UCSD-AML1 (cell line): ENCODE measurements around the gene TEX44.
A peak's percentile ranks its signal among the peaks of the same experiment; 100 is the strongest.
"Not testable (repeated sequence)": the region's sequence is repeated elsewhere in the genome, so short reads cannot be mapped to it uniquely, and the experiment has no call there.

ENCODE experiments used
- DNase-seq: peaks from one replicate; lab custom pipeline; 2025; ENCODE audit not compliant: unreplicated experiment; lab: John Stamatoyannopoulos, UW

The TEX44 gene

DNA sequence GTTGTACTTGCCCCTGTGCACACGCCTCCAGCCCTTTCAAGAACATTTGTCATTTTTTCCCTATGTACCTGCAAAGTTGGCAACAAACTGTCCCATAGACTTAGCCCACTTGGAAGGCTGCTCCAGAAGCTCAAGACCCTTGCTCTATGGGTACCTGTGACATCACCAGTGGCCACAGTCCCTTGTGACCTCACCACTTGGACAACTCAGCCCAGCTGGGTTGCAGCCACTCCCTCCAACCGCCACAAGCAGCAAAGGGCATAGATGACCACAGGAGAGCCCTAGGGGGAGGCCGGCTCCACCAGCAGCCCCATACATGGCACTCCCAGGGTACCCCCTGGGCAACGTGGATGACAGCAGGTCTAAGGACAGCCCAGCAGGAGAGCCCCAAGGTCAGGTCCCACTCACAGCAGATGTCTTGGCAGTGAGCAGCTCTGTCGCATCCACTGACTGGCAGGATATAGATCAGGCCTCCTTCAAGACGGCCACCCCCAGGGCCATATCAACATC lies at the start of gene TEX44:
Gene TEX44 (plus strand): TSS at position 229 of the 510 bp plus-strand sequence. CDS start 88 bp downstream, at position 317.
- no peak for DNase-seq

DNA sequence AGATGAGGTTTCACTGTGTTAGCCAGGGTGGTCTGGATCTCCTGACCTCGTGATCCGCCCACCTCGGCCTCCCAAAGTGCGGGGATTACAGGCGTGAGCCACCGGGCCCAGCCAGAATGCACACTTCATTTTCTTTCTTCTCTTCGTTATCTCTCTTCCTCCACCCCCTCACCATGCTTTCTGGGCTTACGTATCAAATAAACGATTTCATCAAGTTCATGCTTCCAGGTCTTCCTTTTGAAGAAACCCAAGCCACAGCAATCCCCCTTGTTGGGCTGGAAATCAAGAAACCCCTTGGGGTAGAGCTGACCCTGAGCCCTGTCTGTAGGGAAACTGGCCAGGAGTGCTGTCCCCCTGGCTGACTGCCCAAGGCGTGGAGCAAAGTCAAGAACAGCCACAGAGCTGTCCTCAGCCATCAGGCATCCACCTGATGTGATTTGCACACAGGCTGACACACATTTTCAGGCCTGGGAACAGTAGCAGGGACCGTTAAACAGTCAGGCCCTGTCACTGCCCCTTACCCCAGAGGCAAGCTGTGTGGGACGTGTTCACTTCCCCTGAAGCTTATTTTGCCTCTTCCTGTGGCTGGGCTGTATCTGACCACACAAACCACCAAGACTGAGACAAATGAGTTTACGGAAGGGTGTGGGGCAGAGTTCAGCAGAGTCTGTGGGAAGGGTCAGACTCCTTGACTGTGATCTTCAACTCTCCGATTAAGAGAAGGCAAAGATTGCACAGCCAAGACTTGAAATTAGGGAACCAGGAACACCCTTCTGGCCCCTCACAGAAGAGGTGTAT lies 47.4 kb upstream of the TEX44 start:
- peak; percentile 86 for DNase-seq

DNA sequence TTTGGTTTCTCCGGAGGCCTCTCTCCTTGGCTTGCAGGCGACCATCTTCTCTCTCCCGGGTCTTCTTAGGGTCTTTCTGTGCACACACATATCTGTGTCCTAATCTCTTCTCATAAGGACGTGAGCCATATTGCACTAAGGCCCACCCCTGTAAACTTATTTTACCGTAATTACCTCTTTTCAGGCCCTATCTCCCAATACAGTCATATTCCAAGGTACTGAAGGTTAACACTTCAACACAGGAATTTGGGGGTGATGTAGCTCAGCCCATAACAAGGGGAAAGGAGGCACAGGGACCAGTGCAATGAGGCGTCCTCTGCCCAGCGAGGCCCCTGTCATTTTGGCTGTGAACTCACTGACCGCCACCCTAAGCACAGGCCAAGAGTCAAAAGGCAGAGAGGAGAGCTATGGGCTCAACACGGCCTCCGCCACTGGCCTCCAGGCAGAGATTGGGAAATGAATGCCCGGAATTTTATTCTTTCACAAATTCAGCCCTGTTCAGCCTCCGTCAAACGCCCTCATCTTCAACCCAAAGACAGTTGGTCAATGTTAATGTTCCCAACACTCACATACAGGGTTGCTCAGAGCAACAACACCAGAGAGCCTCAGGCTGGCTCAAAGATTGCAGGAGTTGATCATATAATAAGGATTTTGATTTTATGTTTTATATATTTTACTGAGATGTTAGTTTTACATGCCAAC lies 46.5 kb upstream of the TEX44 start:
- no peak for DNase-seq

DNA sequence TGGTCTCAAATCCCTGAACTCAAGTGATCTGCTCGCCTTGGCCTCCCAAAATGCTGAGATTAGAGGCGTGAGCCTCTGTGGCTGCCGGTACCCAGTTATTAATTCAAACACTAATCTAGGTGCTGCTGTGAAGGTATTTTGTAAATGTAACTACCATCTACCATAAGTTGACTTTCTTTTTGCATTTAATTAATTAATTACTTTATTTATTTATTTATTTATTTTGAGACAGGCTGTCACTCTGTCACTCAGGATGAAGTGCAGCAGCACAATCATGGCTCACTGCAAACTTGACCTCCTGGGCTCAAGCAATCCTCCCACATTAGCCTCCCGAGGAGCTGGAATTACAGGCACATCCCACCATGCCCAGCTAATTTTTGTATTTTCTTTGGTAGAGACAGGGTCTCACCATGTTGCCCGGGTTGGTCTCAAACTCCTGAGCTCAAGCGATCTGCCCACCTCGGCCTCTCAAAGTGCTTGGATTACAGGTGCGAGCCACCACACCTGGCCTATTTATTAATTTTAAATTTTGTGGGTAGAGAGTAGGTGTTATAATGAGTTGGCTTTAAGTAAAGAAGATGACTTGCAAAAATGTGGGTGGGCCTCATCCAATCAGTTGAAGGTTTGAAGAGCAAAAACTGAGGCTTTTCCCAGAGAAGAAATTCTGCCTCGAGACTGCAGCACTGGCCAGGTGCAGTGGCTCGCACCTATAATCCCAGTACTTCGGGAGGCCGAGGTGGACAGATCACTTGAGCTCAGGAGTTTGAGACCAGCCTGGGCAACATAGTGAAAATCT lies 45.2 kb upstream of the TEX44 start:
- DNase-seq, result no peak

DNA sequence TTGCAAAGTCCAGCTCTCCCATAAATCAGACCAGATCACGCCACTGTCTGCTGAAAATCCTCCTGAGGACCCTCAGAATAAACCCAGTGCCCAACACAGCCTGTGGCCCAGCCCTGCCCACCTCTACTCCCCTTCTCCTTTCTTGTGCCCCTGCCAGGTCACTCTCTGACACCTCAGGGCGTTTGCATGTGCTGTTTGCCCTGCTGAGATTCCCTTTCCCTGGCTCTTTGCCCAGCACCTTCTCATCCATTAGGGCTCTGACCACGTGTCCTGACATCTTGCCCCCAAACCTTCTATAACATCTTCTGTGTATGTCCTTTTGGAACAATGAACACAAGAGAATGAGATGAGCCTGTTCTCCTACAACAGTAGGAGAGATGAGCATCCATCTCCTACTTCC lies 43.9 kb upstream of the TEX44 start:
- no peak for DNase-seq

DNA sequence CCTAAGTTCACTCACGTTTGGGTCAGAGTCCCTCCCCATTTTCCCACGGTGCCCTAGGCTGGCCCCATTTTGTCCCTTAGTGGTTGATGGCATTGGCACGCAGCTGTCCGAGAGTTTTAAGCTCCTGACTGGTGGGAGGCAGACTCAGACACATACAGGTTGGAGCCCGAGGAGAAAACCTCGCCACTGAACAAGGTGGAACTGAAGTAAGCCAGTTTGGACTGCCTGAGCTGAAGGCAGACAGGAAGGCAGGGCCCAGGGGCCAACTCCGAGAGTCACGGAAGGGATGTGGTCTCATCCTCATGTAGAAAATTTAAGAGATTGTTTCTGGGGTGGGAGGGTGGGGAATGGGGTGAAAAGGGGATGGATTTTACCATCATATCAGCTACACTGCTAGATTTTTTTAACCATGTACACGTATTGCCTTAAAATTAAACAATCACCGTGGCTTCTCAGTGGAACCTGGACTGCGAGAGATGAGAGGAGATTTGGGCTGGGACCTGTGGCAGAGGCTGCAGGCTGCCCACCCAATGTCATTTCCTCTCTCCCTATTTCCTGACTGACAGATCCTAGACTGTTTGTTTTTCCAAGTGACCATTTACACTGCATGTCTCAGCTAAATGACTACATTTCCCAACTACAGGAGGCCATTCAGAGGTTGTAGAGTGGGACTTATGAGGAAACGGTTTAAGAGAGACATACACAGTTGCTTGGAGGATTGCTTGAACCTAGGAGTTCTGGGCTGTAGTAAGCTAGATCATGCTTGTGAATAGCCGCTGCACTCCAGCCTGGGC lies 43.0 kb upstream of the TEX44 start:
- no peak for DNase-seq

DNA sequence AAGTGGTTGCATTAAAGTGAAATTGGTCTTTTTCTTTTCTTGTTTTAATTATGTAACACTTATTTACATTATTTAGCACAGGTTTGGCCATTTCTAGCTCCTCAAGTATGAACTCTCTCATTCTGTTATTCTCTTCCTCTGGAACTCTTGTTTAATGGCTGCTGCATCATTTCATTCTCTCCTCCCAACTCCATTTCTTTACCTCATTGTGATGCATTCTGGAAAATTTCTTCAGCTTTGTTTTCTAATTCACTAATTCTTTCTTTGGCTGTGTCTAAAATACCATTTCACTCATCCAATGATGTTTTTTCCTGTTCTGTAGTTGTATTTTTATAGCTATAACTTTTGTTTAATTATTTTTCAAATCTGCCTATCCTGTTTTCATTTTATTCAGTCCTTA lies 39.9 kb upstream of the TEX44 start:
- DNase-seq, result no peak

DNA sequence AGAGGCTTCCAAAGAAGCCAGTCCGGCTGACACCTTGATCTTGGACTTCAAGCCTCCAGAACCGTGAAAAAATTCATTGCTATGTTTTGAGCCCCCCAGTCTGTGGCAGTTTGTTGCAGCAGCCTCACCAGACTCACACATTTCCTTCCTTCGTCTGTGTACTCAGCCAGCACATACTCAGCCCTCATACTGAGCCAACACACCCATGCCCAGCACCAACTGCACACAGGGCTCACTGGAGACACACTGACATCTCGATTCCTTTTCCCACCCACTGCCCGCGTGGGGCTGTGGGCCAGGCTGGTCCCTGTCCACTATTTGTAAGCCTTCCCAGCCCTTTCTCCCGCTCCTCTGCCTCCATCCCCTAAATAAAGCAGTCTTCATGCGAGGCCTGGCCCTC lies 38.3 kb upstream of the TEX44 start:
- no peak for DNase-seq

DNA sequence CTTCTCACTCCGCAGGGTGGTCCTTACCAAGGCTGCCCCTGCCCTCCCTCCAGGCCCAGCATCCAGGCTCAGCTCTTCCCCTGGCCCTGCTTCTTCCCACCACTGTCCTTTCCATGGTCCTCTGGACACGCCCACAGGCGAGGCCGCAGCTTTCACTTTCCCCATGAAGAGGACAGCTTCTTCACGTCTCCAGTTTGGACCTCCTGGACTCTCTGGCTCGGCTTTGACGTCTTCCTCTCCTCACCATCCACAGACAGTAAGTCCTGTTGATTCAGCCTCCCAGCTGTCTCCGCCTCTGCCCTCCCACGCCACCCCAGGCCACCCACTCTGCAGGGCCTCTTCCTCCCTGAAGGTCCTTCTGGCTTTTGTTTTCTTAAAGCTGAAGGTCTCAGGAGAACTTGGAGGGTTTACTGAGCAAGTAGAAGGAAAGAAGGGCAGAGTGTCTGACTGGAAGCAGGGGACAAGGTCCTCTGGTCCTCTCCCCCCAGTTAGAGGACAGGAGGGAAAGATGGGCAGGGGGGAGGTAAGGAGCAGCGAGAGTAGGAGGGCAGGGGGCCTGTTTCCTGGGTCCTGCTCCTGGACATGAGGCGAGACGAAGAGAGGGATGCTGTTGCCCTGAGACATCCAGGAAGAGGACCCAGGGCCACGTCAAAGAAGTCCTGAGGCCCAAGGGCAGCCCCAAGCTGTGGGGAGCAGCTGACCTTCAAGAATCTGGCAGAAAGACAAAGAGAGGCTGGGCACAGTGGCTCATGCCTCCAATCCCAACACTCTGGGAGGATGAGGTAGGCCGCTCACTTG lies 37.7 kb upstream of the TEX44 start:
- DNase-seq, result peak; percentile 85

DNA sequence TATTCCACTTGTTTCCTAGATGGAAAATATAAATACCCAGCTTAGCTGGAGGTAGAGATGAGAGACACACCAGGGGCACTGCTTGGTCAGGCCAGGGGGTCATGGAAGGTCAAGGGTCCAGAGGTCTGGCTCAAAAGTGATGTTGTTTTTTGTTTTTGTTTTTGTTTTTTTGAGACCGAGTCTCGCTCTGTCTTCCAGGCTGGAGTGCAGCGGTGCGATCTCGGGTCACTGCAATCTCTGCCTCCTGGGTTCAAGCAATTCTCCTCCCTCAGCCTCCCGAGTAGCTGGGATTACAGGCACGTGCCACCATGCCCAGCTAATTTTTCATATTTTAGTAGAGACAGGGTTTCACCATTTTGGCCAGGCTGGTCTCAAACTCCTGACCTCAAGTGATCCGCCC lies 36.2 kb upstream of the TEX44 start:
- not testable (repeated sequence) for DNase-seq

DNA sequence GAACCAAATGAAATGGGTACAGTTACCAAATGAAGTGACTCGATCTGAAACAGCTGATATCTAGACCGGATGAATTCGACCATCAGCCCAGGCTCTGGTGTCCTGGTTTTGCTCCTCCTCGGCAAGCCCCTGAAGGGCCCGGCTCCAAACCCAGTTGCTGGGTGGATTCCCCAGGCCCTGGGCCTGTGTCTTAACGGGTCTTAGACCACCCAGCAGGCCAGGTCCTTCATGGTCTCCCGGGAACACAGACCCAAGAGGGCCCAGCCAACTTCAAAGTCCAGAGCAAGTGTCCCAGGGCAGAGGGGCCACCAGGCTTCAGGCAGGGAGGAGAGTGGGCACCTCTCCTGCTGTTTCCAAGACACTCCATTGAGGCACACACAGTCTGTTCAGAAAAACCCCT lies 35.7 kb upstream of the TEX44 start:
- no peak for DNase-seq

DNA sequence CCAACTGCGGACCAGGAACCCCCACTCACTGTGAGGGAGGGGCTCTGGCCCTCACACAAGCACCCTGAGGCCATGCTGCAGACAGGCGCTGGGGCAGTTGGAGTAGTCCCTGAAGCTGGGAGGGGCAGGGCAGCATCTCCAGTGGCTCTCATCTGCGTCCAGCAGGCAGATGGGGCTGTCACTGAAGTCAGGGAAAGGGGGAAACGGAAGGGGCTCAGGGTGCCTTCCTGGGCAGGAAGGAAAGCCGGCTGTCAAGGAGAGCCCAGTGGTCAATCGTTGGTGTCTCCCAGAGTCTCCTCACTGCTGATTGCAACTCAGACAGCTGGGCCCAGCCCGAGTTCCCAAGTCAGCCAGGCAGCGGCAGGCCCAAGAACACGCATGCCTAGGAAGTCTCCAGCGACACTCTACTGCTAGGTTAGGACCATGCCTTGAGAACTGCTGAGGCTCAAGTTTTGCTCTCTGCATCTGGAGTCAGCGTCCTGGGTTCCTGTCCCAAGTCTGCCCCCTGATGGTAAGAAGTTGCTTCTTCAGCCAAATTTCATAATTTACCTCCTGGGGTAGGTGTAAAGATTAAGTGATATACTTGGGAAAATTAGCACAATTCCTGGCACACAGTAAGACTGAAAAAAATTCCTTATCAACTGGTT lies 35.0 kb upstream of the TEX44 start:
- peak; percentile 69 for DNase-seq

DNA sequence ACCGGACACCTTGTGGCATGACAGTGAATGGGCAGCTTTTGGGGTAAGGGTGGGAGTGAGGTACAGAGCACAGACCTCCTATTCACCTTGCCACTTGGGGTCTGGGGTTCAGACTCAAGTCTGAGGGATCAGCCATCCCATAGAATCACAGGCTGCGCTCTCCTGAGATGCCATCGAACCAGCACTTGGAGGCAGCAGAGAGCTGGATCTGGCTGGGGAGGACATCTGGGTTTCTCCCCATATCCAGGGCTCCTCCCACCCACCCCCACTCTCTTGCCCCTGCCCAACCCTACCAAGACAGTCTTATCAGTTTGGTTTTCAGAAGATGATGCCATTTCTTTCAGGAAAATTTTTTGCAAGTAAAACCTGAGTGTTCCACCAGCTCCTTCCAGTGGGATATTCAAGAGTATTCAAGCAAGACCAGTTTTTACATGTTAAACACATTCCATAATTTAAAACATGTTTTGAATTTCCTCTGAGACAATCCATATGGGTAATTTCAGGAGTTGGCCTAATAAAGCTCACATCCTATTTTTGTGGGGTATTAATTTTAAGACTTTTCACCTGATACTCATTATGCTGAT lies 29.2 kb upstream of the TEX44 start:
- DNase-seq, result peak; percentile 54

DNA sequence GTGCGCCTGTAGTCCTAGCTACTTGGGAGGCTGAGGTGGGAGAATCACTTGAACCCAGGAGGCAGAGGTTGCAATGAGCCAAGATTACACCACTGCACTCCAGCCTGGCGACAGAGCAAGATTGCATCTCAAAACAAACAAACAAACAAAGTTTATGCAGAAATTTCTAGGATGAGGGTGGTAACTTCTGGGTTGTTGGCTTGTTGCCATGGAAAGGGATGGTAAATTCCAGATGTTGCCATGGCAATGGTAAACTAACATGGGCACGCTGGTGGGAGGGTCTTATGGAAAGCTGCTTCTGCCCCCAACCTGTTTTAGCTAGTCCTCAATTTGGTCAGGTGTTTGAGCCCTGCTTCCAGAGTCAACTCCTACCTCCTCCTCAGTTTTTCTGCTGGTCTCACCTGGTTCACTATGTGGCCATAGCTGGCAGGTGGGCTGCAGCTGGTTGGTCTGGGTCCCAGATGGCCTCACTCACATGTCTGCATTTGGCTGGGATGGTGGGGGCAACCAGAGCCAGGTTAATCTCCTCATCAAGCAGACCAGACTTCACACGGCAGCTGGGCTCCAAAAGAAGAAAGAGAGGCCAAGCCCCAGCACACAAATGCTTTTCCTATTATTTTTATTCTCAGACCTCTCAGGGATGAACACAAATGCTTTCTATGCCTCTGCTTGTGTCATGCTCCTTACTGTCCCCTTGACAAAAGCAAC lies 26.6 kb upstream of the TEX44 start:
- DNase-seq, result no peak

DNA sequence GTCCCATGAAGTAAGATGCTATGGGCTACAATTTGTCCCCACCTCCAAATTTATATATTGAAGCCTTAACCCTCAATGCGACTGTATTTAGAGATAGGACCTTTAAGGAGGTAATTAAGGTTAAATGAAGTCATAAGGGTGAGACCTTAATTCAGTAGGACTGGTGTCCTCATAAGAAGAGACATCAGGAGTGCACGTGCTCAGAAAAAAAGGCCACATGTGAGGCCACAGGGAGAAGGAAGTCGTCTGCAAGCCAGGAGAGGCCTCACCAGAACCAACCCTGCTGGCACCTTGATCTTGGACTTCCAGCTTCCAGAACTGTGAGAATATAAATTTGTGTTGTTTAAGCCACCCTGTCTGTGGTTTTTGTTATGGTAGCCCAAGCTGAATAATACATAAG lies 25.5 kb upstream of the TEX44 start:
- DNase-seq, result no peak

DNA sequence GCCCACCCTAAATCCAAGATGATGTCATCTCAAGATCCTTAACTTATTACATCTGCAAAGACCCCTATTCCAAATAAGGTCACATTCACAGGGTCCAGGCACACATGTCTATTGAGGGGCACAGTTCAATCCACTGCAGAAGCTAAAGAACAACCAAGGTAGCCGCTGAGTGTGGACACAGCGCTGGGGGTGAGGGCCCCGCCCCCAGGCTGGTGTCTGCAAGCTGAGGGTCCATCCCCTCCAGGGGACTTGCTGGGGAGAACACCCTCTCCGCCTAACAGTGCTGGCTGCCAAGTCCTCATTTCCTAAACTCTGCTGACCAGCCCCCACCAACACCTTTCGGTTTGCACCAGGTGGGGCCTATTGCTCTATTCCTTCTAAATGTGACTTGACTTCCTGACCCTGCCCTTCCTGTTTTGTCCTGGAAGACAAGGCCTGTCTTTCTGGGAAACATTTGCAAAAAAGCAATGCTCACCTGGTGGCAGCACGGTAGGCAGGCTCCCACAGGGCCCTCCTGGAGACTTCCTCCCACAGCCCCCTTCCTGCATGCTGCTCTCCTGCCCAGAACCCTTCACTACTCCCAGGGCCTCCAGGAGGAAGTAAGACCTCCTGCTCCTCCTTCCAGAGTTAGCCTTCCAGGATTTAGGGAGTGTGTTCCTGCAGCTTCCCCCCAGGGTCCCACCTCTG lies 24.4 kb upstream of the TEX44 start:
- no peak for DNase-seq

DNA sequence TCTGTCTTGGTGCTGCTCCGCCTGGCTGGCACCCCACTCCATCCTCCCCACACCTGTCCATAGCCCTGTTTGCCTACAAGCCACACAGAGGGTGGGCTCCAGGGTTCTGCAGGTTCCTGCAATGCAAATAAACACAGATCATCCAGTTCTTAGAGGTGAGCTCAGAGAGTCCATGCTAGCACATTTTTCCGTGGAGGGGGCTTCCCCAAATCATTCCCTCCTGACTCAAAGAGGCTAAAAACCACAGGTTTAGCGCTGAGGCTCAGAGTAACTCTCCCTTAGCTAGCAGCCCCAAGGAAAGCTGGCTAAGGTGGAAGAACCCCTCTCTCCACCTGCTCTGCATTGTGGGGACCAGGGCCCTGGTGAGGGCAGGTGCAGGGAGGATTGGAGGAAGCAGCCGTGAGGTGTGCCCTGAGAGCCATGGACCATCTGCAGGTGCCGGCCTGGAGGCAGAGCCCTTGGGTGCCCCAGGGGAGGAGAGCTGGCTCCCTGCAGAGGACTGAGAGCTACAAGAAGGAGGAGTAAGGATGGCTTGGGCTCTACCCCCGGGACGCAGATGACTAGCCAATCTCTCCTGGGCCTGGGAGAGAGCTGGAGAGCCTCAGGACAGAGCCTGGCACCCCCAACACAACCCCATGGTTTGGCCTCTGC lies 23.8 kb upstream of the TEX44 start:
- no peak for DNase-seq
